OCI-LY3 (cell line): ENCODE measurements around the gene SARS1.

Experiments
- CTCF ChIP-seq: fragments of 200-600, 300-600 bp; sonication (generic); IDR thresholded peaks from 2 replicates; pipeline ENCODE4 v1.5.1; 2014; ENCODE audit warnings: antibody characterized with exemption, low read length, low read depth
- EZH2phosphoT487 ChIP-seq: fragments of 200-600 bp; shearing (Covaris generic); IDR thresholded peaks from 2 replicates; pipeline ENCODE4 v1.6.1; 2018; ENCODE audit warnings: antibody characterized with exemption, mixed run types, low read depth

- TF ChIP-seq CTCF (no peak), EZH2phosphoT487 (no peak)
Measured at GRCh38 chr1:109164538-109164937, 49.2 kb upstream of the SARS1 start.
